ENCODE measurements around the gene CTAGE15. TPM values are rescaled to one million over a fixed set of nuclear protein-coding genes. Genes with fewer than 3 reads are reported as not detected.
"Not testable (repeated sequence)": the region's sequence is repeated elsewhere in the genome, so short reads cannot be mapped to it uniquely, and the experiment has no call there.

Gene CTAGE15, protein sequence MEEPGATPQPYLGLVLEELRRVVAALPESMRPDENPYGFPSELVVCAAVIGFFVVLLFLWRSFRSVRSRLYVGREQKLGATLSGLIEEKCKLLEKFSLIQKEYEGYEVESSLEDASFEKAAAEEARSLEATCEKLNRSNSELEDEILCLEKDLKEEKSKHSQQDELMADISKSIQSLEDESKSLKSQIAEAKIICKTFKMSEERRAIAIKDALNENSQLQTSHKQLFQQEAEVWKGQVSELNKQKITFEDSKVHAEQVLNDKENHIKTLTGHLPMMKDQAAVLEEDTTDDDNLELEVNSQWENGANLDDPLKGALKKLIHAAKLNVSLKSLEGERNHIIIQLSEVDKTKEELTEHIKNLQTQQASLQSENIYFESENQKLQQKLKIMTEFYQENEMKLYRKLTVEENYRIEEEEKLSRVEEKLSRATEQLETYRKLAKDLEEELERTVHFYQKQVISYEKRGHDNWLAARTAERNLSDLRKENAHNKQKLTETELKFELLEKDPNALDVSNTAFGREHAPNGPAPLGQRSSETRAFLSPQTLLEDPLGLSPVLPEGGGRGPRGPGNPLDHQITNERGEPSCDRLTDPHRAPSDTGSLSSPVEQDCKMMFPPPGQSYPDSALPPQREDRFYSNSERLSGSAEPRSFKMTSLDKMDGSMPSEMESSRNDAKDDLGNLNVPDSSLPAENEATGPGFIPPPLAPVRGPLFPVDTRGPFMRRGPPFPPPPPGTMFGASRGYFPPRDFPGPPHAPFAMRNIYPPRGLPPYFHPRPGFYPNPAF
- under 1 TPM in 2 of 3 donors, not detected in 1; 0.03 to 0.17 TPM for polyA plus RNA-seq

DNA sequence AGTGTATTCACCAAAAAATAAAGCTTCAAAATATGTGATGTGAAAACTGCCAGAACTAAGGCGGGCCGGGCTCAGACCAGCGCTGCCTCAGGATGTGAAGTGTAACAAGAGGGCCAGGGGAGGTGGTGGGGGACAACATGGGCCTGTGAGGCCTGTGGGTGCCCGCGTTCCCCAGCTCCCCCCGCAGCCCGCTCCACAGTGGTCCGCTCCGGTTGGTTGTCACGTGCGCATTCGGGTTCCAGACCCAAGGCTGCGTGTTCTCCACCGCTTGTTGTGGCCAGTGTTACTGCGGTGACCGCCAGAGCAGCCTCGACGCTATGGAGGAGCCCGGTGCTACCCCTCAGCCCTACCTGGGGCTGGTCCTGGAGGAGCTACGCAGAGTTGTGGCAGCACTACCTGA, at the start of gene CTAGE15:
Gene CTAGE15, plus strand, starts transcription at position 301 of the 400 bp plus-strand sequence. Its CDS starts 17 bp downstream, at position 318.
- 90 to 94% methylated on average over 2 to 6 of the region's 20 CpGs; no CpG with 5 or more reads in 1 of the 3 donors for WGBS, 3 donors
- H3K27ac ChIP-seq (ENCODE audit: low read depth, low read length), result not testable (repeated sequence)

DNA sequence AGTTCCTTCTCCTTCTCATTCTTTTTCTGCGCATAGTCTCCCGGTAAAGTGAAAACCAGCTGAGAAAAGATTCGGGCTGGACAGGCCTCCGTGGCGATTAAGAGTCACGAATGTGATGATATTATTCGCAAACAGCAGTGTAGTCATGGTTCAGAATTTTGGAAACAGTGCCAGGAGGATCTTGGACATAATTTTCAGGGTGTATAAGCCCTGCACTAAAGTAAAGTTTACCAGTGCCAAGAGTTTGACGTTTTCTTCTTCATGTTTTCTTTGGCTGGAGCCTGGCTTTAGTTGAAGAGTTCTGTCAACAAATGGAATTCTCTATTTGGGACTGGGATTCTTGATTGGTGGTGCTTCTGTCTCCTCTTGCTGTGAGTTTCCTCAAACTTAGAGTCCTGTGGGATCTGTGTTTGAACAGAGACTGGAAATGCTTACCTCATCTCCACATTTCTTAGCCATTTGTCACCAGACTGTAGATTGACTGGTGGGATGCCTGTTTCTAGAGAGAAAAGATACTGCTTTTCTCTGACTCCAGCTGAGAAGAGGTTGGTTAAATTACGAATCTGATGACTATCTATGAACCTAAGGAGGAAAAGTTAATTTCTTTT, 49.2 kb upstream of the CTAGE15 start:
- not testable (repeated sequence) for H3K27ac ChIP-seq (ENCODE audit: low read depth, low read length)
- no CpG with 5 or more reads among the region's 9 CpGs for WGBS, 3 donors

DNA sequence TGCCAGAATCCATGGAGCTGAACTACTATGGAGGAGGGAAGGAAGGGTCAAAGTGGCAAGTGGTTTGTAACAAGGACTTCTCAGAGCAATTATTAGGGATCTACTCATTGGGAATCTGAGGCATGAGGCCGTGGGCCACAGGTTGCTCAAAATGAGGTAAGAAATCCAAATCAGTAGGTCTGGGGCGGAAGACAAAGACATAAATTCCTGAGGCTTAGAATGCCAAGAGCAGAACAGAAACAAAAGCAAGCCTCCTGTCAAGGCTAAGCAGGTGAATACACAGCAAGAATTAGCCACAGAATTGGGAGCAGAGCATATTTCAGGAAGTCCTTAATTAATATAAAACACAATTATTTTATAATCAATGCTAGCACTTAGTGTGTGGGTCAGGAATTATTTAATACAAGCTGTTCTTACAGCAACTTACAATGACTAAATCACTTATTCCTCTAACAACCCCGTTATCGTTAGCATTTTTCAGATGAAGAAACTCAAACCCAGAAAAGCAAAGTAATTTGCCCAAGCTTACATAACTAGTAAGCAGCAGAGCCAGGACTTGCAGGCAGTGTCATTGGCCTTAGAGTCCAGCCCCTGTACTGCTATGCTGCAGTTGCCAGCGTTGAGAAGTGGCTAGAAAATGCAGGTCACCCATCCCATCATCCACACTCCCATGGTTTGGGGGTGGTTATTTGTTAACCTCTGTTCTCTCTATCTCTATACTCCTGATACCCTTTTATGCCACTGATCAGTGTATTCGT, 40.3 kb upstream of the CTAGE15 start:
- not testable (repeated sequence) for H3K27ac ChIP-seq (ENCODE audit: low read depth, low read length)
- WGBS, 3 donors, result 65 to 76% (median 69%) methylated on average over 3 to 4 of the region's 6 CpGs

DNA sequence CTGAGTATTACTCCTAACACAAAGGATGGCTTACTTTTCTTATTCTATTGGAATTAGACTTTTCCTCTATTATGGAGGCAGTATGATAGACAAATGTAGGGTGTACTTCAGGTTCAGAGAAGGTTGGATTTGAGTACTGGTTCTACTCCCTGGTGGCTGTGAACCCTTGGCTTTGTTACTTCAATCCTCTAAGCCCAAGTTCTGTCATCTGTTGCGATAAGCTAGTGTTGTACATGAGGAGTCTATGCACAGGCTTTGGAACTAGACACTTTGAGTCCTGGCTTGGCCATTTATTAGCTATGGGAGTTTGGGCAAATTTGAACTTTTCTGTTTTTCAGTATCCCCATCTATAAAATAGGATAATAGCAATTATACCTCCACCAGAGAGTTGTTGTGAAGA, 39.7 kb upstream of the CTAGE15 start:
- no CpG with 5 or more reads among the region's 1 CpG for whole genome bisulfite sequencing, 3 donors
- not testable (repeated sequence) for H3K27ac ChIP-seq (ENCODE audit: low read depth, low read length)

DNA sequence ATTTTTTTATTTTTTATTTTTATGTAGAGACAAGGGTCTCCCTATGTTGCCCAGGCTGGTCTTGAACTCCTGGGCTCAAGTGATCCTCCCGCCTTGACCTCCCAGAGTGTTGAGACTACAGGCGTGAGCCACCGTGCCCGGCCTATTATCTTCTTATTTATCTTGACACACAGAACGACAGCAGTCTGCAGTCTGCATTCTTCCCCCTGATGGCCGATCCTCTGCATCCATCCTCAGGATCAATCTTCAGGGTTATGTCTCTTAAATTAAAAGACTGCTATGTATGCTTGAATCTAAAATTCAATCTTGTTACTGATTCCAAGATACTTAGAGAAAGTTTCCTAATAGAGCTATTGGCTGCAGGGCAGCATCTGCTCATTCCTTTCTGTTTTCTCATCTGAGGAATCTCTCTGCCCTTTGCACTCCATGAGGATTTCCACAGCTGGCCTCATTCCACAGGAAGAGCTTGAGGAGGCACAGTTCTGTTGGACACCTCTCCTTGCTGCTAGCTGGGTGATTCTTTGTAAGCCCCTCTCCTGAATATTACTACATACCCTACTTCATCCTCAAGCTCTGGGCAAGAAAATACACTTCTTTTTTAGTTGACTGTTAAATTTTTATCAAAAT, 38.3 kb upstream of the CTAGE15 start:
- no CpG with 5 or more reads among the region's 6 CpGs for WGBS, 3 donors
- not testable (repeated sequence) for H3K27ac ChIP-seq (ENCODE audit: low read depth, low read length)

DNA sequence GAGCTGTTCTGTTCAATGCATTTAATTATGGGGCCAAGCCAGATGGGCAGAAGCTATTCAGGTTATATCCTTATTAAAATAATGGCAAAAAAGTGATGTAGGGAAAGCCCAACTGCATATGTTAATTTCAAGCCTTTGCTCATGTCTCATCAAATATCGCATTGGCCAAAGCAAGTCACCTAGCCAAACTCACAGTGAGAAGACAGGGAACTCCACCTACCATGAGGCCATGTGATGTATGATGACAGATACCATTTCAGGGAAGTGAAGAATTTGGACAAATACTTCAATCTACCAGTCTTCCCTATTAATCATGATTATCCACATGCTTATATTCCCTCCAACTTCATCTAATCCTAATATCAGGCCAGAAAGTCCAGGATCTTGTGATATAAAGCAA, 35.2 kb upstream of the CTAGE15 start:
- 100% methylated on average over 1 of the region's 1 CpG; no CpG with 5 or more reads in 1 of the 3 donors for WGBS, 3 donors

DNA sequence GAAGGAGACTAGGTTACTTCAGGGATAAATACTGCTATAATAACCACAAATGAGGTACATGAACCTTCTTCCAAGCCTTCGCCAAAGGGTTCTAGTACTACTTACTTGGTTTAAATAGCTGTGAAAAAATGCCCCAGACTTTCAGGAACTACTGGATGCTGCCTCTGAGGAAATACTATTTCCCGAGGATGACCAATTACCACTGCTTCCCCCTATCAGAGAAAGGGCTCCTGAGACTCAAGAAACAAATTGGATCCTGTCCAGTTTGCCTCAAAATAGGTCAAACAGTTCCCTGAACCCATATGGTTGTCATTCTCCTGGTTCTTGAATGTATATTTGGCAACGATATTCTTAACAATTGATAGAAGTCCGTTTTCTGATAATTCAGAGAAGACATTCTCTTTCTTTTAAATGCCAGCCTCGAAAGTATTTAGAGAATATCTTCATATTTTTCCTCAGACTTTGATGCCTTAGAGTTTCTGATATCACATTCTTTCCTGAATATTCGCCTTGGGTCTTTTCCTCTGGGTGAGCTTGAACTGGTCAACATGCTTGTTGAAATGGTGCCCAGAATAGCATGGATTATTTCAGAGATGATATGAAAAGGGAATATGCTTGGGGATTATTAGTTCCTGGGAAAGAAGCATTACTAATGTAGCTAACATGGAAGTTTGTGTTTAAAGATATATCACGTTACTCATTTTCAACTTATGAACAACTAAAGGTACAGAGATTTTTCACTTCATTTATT, 28.1 kb upstream of the CTAGE15 start:
- WGBS, 3 donors, result no CpG with 5 or more reads among the region's 7 CpGs
- H3K27ac ChIP-seq (ENCODE audit: low read depth, low read length), result not testable (repeated sequence)

More for the DNA sequence above, 35.2 kb upstream of the CTAGE15 start:
- not testable (repeated sequence) for H3K27ac ChIP-seq (ENCODE audit: low read depth, low read length)

DNA sequence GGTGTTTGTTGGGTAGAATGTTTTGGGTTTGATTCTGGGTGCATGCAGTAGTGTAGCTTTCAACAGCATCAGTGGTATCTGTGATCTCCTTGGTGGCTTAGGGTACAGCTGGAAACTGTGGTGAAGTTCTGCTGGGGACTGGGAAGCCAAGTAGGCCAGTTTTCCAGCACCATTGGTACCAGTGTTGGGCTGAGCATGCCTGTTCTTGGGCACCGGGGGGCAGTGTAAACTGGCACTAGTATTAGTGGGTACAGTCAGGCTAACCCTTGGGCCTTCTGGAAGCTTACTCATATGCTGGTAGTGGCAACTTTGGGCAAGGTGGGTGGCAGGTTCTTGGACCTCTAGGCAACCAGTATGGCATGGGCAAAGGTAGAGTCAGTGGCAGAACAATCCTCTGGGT, 15.6 kb upstream of the CTAGE15 start:
- not testable (repeated sequence) for H3K27ac ChIP-seq (ENCODE audit: low read depth, low read length)
- no CpG with 5 or more reads among the region's 1 CpG for WGBS, 3 donors

DNA sequence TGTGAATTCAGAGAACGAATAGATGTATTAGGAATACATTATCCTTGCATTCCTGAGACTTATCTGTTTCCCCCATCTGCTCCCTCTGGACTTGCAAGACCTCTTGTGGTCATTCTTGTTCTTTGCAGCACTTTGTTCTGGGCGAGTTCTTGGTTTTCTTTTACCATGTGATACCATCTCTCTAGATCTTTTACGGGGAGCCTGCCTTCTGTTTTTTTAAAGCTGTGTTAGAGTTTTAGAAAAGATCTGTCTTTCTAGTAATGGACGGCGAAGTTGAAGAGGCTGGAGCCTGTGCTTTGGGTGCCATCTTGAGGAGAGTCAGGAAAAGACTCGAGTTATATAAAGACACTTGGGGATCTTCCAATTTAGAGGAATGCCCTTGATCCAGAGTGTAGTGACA, 8.3 kb upstream of the CTAGE15 start:
- H3K27ac ChIP-seq (ENCODE audit: low read depth, low read length), result not testable (repeated sequence)
- 0 to 10% (median 2%) methylated on average over 1 to 2 of the region's 6 CpGs for WGBS, 3 donors

DNA sequence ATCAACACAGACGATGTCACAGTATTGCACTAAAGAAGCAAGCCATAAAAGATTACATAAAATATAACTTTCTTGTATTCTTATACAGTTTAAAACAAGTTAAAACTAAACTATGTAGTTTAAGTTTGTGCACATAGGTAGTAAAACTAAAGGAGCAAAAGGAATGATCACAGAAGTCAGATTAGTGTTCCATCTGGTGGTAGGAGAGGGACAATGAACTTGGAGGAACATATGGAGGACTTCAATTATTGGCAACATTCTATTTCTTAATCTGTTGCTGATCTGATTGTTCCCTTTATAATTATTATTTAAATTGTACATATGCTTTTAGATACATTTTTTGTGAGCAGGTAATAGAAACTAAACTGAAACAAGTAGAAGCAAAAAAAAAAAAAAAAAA, 5.6 kb upstream of the CTAGE15 start:
- no CpG with 5 or more reads among the region's 1 CpG for WGBS, 3 donors

DNA sequence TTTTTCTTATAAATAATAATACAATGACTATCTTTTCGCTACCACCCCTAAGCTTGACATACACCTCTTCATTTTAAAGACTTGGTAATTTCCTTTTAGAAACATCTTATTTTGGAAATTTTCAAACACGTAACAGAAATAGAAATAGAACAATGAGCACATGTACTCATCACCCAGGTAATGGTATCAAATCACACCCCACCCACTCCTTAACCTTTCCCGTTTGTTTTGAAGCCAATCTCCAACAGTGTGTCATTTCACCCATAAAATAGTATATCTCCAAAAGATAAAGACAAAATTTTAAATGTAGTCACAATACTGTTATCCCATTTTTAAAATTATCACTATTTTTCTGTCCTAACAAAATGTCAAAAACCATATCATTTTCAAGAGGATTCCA, 16.6 kb downstream of the CTAGE15 start:
- 73 to 93% (median 86%) methylated on average over 2 of the region's 3 CpGs for WGBS, 3 donors
- not testable (repeated sequence) for H3K27ac ChIP-seq (ENCODE audit: low read depth, low read length)

More for the DNA sequence above, 5.6 kb upstream of the CTAGE15 start:
- H3K27ac ChIP-seq (ENCODE audit: low read depth, low read length), result not testable (repeated sequence)

DNA sequence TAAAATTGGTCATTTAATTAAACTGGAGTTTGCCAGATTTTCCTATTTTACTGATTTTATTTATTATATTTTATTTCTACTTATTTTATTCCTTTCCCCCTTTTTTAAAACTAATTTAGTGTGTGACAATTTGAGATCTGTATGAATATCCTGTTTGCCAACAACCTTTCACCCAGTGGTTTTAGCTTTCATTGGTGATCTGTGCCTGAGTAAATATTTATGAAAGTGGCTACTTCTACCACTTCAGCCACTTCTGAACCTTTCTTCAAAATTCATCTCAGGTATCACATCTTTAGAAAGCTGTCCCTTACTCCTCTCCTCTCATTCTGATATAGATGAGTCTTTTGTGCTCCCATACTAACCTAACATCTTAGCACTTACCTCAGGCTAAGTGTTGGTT, 18.3 kb downstream of the CTAGE15 start:
- not testable (repeated sequence) for H3K27ac ChIP-seq (ENCODE audit: low read depth, low read length)

DNA sequence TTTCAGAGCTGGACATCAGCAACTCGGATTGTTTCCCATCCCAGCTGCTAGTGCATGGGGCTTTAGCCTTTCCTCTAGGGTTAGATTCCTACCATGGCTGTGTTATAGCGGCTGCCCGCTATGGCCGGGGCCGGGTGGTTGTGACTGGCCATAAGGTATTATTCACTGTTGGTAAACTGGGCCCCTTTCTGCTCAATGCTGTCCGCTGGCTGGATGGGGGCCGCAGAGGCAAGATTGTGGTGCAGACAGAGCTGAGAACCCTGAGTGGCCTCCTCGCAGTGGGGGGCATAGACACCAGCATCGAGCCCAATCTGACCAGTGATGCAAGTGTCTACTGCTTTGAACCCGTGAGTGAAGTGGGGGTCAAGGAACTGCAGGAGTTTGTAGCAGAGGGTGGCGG, 26.5 kb downstream of the CTAGE15 start:
- not testable (repeated sequence) for H3K27ac ChIP-seq (ENCODE audit: low read depth, low read length)
- WGBS, 3 donors, result 92 to 96% (median 96%) methylated on average over 4 of the region's 11 CpGs

DNA sequence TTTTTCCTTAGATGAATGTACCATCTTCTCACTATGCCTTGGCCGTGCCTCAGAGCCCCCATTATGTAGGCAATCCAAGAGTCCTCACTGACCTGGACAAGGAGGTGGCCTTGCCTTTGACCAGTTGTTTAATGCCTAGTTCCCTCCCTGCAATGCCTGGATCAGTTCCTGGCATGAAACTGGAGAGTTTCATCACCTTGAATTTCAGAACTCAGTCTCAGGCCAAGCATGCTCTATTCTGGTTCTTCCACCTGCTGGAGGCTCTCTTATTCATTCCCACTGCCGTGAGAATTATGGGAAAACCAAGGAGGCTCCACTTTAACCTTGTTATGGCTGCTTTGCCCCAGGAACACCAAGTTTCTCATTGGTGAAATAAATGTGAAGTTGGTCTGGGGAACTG, 31.9 kb downstream of the CTAGE15 start:
- H3K27ac ChIP-seq (ENCODE audit: low read depth, low read length), result not testable (repeated sequence)
- WGBS, 3 donors, result no CpG with 5 or more reads among the region's 2 CpGs

DNA sequence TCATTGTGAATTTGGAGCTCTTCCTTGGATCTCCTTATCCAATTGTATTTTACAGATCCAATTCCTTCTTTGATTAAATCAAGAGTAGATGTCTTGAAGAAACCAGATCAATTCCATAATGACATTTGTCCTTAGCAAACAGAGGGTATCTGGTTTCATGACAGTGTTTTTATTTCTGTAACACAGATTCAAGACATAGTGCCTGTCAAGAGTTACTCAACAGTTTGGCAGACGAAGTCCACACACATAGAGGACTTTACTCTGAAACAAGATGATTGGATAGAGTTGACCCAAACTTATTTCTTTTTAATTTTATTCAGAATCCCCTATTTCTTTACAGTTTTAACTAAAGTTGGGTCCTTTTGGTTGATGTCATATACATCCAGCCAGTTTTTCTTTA, 34.5 kb downstream of the CTAGE15 start:
- WGBS, 3 donors, result no CpG with 5 or more reads among the region's 1 CpG
- H3K27ac ChIP-seq (ENCODE audit: low read depth, low read length), result not testable (repeated sequence)

DNA sequence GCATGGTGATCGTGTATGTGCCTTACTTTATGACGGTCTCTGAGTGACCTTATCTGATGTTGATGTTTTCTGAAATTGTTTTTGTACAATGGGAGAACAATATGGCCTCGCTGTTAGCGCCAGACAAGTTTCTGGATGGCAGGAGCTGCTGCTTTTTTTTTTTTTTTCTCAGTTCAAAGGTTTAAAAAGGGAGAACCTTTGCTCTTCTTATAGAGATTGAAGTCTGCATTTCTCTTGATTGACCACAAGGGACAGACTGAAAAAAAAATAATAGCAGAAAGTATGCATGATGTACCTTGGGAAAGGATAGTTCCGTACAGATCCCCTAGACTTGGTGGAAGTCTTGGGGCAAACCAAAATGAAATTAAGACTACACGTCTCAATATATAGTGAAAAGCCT, 43.9 kb downstream of the CTAGE15 start:
- 83 to 90% (median 89%) methylated on average over 2 to 3 of the region's 6 CpGs for WGBS, 3 donors
- not testable (repeated sequence) for H3K27ac ChIP-seq (ENCODE audit: low read depth, low read length)

DNA sequence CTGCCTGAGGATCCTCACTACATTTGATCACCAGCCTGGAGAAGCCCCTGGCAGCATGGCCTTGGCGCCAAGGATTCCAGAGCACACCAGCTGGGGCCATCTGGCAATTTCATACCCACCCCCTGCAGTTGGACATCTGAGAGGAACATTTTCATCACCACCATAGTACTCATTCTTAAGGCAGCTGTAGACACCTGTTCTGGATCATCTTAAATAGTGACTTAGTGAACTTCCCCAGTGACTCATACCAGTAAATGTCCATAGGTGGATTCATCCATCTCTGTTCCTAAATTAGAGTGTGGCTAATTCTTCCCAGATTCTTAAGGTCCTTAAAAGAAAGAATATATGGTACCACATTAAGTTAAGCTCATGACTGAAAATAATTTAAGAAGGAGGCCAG, 45.6 kb downstream of the CTAGE15 start:
- not testable (repeated sequence) for H3K27ac ChIP-seq (ENCODE audit: low read depth, low read length)
- no CpG with 5 or more reads among the region's 1 CpG for WGBS, 3 donors

DNA sequence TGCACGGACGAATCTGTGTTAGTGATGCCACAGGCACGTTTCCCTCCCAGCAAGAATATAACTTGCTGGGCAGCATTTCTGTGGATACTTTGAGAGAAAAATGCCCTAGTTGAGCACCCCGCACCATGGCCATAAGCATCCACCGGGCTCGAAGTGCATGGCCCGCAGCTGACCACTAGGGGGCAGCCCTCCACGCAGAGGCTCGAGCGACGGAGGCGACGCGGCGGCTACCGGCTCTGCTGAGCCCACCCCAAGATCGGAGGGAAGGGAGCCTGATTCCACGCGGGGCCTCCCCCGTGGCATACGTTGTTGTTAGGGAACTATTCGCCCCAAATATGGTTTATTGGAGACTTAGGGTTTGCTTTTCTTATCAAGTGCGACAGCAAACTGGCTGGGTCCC, 48.5 kb downstream of the CTAGE15 start:
- 1% methylated on average over 13 of the region's 23 CpGs; no CpG with 5 or more reads in 2 of the 3 donors for WGBS, 3 donors
- H3K27ac ChIP-seq (ENCODE audit: low read depth, low read length), result not testable (repeated sequence)
